NCI-H446 (cell line): ENCODE data around the gene TARM1.
"Not testable (repeated sequence)": the region's sequence is repeated elsewhere in the genome, so short reads cannot be mapped to it uniquely, and the experiment has no call there.

Experiments used
- DNase-seq, 2 experiments: peaks; one replicate each; lab custom pipeline; 2025; lab: John Stamatoyannopoulos, UW

Gene TARM1

DNA sequence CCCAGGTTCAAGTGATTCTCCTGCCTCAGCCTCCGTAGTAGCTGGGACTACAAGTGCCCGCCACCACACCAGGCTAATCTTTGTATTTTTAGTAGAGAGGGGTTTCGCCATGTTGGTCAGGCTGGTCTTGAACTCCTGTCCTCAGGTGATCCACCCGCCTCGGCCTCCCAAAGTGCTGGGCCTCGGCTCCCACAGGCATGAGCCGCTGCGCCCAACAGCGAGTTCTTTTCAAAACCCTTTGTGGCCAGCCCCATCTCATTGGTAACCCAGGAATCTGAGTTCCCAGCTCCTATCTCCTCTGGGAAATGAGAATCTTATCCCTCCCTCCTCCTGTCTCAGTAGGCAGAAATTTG lies 18.7 kb upstream of the TARM1 start:
- DNase-seq: not testable (repeated sequence)

DNA sequence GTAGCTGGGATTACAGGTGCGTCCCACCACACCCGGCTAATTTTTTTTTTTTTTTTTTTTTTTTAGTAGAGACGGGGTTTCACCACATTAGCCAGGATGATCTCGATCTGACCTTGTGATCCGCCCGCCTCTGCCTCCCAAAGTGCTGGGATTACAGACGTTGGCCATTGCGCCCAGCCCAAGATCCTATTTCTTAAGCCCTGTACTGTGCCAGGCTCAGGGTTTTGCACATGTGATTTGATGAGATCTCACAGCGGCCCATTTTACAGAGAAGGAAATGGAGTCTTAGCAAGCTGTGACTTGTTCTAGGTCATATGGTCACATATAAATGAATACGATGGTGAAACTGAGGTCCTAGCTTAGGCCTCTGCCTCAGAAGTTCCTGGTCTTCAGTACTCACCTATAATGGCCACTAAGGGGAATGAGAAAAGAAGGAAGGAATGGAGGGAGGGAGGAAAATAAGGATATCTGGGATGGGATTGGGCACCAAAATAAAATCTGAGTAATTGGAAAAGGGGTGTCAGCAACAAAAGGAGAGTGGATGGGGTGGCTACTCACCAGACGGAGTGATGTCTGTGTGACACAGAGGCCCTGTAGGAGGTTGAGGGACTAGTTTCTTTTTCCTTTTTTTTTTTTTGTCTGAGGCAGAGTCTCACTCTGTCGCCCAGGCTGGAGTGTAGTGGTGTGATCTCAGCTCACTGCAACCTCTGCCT lies 18.2 kb upstream of the TARM1 start:
- no peak for DNase-seq

DNA sequence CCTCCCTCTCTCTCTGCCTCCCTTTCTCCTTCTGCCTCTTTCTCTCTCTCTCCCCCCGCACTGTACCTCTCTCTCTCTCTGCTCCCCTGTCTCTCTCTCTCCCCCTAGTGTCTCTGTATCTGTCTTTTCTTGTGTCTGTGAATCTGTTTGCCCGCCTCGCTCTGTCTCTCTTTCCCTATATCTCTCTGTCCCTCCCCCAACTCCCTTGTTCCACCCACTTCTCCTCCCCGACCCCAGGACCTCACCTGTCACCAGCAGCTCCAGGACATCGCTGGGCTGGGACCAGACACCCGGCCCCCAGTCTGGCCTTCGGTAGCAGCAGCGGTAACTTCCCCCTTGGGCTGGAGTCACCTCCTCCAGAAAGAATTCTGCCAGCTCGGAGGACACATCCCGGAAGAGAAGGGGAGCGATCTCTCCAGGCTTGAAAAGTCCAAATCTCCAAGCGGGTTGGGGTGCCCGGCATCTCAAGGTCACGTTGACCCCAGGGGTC lies 15.5 kb upstream of the TARM1 start:
- DNase-seq: no peak

GRCh38 chr19:54095859-54096616 lies 14.9 kb upstream of the TARM1 start:
- DNase-seq: peak in 1 of 2 experiments; percentile 25

GRCh38 chr19:54095136-54095858 lies 14.1 kb upstream of the TARM1 start:
- no peak for DNase-seq

GRCh38 chr19:54094426-54095000 lies 13.3 kb upstream of the TARM1 start:
- no peak for DNase-seq

DNA sequence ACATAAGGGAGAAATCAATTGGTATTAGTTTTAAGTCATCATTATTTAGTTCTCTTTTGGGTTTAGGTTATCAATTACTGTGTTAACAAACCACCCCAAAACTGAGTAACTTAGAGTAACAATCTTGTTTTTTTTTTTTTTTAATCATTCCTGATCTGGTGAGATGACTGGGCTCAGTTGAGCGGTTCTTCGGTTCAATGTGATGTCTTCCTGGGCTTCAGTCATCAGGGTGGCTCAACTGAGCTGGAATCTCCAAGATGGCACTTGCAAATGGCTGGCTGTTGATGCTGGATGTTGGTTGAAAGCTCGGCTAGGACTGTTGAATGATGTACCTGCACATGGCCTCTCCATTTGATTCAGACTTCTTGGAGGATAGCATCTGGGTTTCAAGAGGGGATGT lies 3.2 kb upstream of the TARM1 start:
- no peak for DNase-seq

GRCh38 chr19:54077334-54077733 lies 3.8 kb downstream of the TARM1 start:
- no peak for DNase-seq

DNA sequence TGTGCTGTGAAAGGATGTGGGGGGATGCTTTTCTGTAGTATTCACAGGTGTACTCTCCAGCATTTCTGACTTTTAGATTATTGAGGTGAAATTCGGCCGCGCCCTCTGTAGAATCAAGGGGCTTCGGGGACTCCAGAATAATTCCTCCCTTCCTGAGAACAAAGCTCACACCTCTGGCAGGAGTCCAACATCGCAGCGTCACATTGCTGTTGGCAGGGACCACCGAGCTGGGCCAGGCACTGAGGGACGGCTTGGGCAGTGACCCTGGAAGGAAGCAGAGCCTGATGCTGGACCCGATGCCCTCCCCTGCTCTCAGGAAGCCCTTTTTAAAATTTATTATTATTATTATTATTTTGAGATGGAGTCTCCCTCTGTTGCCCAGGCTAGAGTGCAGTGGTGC lies 6.3 kb downstream of the TARM1 start:
- no peak for DNase-seq

DNA sequence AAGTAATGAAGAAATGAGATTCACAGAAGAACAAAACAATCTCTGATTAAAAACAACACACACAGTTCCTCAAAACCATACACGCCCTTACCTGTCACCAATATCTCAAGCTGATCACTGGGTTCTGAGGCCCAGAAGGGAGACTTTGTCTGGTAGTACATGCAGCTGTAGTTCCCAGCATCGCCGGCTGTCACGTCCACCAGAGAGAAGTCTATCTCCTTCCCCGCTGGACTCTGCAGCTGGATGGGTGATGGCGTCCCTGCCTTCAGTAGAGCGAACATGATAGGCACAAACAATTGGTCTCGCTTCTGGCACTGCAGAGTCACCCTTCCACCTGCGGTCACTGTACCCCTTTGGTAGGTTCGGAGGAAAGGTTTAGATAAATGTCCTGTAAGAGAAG lies 7.3 kb downstream of the TARM1 start:
- DNase-seq: no peak

DNA sequence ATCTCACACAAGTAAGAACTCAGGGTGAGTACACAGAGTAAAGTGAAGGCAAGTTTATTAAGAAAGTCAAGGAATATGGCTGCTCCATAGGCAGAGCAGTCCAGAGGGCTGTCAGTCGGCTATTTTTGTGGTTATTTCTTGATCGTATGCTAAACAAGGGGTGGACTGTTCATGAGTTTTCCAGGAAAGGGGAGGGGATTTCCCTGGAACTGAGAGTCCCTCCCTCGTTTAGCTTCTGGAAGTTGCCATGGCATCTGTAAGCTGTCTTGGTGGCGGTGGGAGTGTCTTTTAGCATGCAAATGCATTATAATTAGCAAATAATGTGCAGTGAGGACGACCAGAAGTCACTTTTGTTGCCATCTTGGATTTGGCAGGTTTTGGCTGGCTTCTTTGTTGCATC lies 11.7 kb downstream of the TARM1 start:
- DNase-seq: no peak

- DNase-seq: no peak
Measured at GRCh38 chr19:54063350-54064116, 17.6 kb downstream of the TARM1 start, which contains the start of gene VSTM1. TSS of gene VSTM1 (minus strand) at chr19:54063897. CDS start at chr19:54063777, 120 bp downstream.

GRCh38 chr19:54062643-54063042 lies 18.5 kb downstream of the TARM1 start:
- DNase-seq: no peak

GRCh38 chr19:54047616-54048015 lies 33.5 kb downstream of the TARM1 start:
- DNase-seq: no peak

DNA sequence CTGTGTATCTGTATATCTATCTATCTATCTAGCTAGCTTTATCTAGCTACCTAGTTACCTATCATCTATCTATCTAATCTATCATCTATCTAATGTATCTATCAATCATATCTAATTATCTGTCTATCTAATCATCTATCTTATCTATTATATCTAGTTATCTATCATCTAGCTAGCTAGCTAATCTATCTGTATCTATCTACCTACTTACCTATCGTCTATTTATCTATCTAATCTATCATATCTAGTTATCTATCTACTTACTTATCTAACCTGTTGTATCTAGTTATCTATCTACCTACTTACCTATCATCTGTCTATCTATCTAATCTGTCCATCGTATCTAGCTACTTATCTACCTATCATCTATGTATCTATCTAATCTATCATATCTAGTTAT lies 35.4 kb downstream of the TARM1 start:
- no peak for DNase-seq

- no peak for DNase-seq
Measured at GRCh38 chr19:54042989-54043388, 38.2 kb downstream of the TARM1 start.

- no peak for DNase-seq
Measured at GRCh38 chr19:54041969-54042606, 39.1 kb downstream of the TARM1 start.

GRCh38 chr19:54040003-54040402 lies 41.2 kb downstream of the TARM1 start:
- DNase-seq: no peak

GRCh38 chr19:54036542-54036941 lies 44.6 kb downstream of the TARM1 start:
- not testable (repeated sequence) for DNase-seq

DNA sequence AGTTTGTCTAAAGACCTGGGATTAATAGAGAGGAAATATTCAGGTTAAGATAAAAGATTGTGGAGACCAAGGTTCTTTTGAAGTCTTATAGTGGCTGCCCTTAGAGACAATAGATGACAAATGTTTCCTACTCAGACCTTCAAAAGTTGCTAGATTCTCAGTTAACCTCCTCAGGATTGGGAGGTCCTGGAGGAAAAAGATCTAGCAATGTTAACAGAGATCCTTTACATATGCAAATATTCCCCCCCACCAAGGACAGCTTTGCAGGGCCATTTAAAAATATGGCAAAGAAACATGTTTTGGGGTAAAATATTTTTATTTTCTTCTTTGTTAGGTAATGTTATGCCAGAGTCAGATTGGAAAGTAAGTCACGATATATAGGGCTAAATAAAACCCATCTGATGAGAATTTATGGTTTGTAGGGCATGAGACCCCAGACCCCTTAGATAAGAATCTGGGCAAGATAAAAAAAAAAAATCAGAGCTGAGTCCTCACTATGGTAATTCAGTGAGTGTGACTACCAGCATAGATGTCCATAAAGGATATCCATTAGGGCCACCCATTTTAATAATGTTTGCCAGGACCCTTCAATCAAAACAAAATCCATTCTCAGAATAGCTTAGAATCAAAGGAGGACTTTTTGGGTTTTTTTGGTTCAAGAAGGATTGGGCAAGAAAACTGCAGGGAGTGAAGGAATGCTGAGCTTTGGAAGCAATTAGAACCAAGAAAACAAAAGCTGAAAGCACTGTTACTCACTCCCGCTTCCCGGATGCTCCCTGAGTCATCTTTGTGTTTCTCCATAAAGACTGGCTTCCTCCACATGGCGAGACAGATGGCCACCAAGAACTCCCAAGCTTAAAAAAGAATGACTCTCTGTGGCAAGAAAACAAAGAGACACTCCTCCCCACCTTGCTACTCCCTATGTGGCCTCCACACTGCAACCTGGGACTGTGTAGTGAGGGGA lies 45.7 kb downstream of the TARM1 start:
- DNase-seq: no peak
